DOHH2 (cell line): Measurements from ENCODE around the gene TRIM25.

Experiments
- CTCF ChIP-seq: fragments of 200-600 bp; sonication (generic); IDR thresholded peaks from one replicate; pipeline ENCODE4 v1.5.1; 2014; ENCODE audit warnings: antibody characterized with exemption, mild to moderate bottlenecking, low read depth, low read length; ENCODE audit not compliant: poor library complexity, severe bottlenecking
- EZH2phosphoT487 ChIP-seq: fragments of 200-600 bp; sonication (generic); IDR thresholded peaks from 2 replicates; pipeline ENCODE4 v1.6.1; 2017; ENCODE audit warnings: borderline replicate concordance, mild to moderate bottlenecking, antibody characterized with exemption, low read length, moderate library complexity, mixed read lengths

GRCh38 chr17:56876766-56877179 is 37.1 kb downstream of the TRIM25 start:
- TF ChIP-seq CTCF (no peak), EZH2phosphoT487 (no peak)
